HG02884 (cell line): Measurements from ENCODE around the gene FAM181A.

Experiments used
- ATAC-seq: cut with Tn5 transposase; IDR thresholded peaks from one replicate; pipeline ENCODE4 v1.9.1; 2021; ENCODE audit warnings: mild to moderate bottlenecking, moderate library complexity; ENCODE audit not compliant: unreplicated experiment

The FAM181A gene

GRCh38 chr14:93928184-93929047 is 1.3 kb downstream of the FAM181A start:
- ATAC-seq: no peak

DNA sequence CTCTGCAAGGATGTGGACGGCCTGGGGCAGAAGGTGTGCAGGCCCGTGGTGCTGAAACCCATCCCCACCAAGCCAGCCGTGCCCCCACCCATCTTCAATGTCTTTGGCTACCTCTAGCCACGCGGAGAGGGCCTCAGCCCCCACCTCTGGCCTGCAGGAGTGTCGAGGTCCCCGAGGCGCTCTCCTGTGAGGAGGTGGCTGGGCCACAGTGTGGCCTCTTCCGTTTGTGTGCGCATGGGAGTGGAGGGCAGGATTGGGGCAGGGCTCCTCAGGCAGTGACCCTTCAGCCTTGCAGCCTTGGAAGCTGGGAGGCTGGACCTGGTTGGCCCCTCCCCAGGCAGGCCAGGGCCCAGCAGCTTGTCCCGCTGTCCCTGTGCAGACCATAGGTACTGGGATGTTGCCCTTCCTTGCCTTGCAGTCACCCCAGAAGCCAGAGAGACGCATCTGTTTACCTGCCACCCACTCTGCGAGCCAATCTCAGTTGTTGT is 1.9 kb downstream of the FAM181A start:
- no peak for ATAC-seq

GRCh38 chr14:93929657-93930056 is 2.5 kb downstream of the FAM181A start:
- ATAC-seq: no peak

DNA sequence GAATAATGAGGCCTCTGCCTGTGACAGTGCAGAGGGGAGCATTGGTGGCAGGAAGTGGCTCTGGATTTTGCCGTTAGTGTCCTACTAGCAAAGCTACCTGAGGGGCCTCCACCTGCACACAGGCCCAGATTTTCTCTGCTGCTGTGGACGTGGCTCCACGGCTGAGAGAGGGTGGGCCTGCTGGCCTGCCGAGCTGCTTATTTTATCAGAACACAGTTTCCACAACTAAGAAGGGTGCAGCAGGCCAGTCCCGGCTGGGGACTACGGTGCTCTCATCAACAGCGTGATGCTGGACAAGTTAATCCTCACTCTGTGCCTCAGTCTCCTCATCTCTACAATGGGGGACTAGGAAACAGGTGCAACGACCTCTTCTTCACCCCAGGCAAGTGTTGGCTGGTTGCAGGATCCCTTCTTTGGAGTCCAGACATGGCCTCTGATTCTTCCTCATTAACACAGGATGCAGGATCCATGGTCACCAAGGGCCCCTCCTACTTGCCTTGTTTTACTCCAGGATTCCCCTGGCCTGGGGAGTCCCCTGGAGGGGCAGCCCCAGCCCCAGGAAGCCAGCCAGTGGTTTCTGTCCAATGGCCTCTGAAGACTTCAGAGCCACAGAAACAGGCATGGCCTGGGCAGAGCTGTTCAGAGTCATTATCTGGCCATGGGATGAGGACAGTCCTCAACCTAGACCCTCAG is 3.3 kb downstream of the FAM181A start:
- ATAC-seq: no peak

DNA sequence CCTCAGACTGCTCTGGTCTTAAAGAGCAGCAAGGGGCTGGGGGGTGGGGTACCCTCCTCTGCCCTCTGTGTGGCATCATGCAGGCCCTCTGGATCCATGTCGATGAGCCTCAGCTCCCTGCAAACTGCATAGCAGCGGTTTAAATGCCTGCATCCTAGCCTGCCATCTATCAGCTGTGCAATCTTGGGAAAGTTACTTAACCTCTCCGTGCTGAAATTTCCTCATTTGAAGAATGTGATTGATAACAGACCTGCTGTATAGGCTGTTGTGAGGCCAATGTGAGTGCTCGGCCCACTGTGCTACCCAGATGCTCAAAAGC is 3.8 kb downstream of the FAM181A start:
- no peak for ATAC-seq

DNA sequence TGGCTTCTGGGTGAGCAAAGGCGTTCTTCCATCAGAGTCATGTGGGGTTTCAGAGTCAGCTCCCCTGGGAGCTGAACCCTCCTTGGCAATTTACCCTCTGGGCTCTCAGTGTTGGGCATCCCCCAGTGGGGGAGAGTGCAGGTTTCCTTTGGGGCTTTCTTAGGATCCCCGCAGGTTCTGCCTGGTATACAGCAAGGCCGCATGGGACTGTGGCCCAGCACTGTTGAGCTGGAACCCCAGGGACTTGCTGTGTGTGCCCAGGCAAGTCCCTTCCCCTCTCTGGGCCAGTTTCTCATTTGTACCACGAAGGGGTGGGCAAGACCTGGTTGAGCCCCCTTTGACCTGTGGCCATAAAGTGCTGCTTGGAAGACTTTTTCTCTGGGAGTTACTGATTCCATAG is 5.5 kb downstream of the FAM181A start:
- no peak for ATAC-seq

- ATAC-seq: no peak
Measured at GRCh38 chr14:93935213-93935612, 8.1 kb downstream of the FAM181A start.

GRCh38 chr14:93936245-93936644 is 9.1 kb downstream of the FAM181A start:
- no peak for ATAC-seq

- no peak for ATAC-seq
Measured at GRCh38 chr14:93936926-93937325, 9.8 kb downstream of the FAM181A start.

GRCh38 chr14:93937519-93937918 is 10.4 kb downstream of the FAM181A start:
- no peak for ATAC-seq

GRCh38 chr14:93938751-93939303 is 11.7 kb downstream of the FAM181A start:
- no peak for ATAC-seq

GRCh38 chr14:93939304-93940229 is 12.4 kb downstream of the FAM181A start:
- peak; percentile 89 for ATAC-seq

GRCh38 chr14:93940437-93940836 is 13.3 kb downstream of the FAM181A start:
- no peak for ATAC-seq

DNA sequence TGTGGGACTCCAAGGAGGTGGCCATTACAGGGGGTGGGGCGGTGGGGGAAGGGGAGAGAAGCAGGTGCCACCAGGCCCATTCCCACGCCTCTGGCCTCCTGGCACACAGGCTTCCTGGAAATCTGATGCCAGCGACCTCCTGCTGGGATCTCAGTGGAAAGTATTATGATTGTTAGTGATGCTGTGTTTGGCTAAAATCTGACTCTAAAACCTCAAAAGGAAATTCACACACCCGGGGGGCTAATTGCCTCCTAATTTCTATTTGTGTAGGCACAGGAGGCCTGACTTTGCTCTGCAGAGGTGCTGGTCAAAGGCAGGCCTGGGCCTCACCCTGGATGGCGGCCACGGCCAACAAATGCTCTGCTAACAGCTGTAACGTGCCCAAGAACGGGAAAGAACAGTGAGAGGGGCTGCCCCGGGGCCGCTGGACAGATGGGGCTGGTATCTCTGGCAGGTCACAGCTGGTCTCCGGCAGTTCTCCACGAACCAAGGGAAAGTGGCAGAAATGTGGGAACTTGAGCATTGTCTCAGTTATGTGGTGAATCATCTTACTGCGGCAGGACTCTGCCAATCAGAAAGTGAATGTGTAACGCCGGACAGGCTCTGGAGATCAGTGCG is 14.3 kb downstream of the FAM181A start:
- ATAC-seq: no peak

DNA sequence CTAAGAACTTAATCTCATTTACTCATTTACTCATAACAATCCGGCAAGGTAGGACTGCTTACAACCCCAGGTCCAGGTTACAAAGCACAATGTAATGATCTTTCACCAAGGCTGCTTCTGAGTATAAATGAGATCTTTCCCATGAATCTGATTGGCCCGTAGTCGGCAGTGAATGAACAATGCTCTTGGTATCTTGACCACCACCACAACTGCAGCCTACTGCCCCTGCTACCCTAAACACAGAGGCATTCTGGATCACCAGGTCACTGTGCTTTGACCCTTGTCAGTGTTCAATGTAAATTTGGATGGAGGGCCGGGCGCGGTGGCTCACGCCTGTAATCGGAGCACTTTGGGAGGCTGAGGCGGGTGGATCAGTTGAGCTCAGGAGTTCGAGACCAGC is 15.9 kb downstream of the FAM181A start:
- no peak for ATAC-seq

- no peak for ATAC-seq
Measured at GRCh38 chr14:93943930-93944329, 16.8 kb downstream of the FAM181A start.

GRCh38 chr14:93944348-93945069 is 17.4 kb downstream of the FAM181A start:
- no peak for ATAC-seq

GRCh38 chr14:93945070-93945399 is 17.9 kb downstream of the FAM181A start:
- no peak for ATAC-seq

DNA sequence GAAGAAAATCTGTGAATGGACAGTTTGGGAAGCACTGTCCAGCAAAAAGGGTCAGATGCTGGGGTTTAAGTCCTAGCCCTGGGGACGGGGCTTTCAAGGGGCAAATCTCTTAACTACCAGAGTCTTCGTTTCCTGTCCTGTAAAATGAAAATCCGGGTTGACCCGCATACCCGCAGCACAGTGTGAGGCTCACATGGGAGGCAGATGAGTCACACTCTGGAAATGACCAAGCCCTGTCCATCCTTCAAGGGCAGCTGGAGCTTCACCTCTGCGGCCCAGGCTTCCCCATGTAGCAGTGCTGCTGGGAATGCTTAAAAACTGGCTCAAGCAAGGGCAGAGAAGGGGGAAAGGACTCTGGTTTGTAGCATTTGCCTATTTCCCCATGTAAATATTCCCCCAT is 19.0 kb downstream of the FAM181A start:
- ATAC-seq: no peak

GRCh38 chr14:93946541-93947090 is 19.5 kb downstream of the FAM181A start:
- ATAC-seq: no peak
